Stimulated activated CD4-positive, alpha-beta T cell treated with anti-CD3 and anti-CD28 coated beads, Interleukin-12 subunit alpha, Interleukin-12 subunit beta, amount 100 ng/mL, for 4 hours (primary cell): ENCODE results near the gene BBOX1.
"Not testable (repeated sequence)": the region's sequence is repeated elsewhere in the genome, so short reads cannot be mapped to it uniquely, and the experiment has no call there.

ENCODE experiments used
- DNase-seq: peaks from one replicate; pipeline ENCODE4 v3.0.0-alpha.2; 2020

BBOX1 gene

DNA sequence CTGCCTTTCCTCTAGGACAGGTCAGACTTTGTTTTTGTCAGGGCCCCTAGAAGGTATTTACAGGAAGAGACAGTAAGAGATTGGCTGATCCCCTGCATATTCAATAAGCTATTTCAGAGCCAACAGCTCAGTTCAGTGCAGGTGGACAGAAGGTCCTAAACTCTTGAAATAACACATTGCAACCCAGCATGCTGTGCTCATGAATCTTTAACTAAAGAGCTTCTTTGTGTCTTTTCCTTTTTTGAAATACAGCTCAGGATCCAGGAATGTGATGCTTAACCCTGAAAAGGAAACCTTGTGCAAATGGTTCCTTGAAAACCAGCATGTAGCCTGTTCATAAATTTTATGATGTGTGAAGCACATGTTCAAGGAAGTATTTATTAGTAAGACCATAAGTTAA lies 43.9 kb downstream of the BBOX1 start:
- DNase-seq: no peak

- no peak for DNase-seq
Measured at GRCh38 chr11:27085111-27085510, 44.5 kb downstream of the BBOX1 start.

DNA sequence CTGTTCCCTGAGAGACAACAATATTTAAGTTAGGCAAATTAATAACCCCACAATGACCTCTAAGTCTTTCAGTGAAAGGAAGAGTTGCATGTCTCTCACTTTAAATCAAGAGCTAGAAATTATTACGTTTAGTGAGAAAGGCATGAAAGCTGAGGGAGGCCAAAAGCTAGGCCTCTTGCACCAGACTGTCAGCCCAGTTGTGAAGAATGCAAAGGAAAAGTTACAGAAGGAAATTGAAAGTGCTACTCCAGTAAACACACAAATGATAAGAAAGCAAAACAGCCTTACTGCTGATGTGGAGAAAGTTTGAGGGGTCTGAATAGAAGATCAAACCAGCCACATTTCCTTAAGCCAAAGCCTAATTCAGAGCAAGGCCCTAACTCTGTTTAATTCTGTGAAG lies 45.0 kb downstream of the BBOX1 start:
- DNase-seq: no peak

GRCh38 chr11:27087432-27087831 lies 46.8 kb downstream of the BBOX1 start:
- DNase-seq: no peak

DNA sequence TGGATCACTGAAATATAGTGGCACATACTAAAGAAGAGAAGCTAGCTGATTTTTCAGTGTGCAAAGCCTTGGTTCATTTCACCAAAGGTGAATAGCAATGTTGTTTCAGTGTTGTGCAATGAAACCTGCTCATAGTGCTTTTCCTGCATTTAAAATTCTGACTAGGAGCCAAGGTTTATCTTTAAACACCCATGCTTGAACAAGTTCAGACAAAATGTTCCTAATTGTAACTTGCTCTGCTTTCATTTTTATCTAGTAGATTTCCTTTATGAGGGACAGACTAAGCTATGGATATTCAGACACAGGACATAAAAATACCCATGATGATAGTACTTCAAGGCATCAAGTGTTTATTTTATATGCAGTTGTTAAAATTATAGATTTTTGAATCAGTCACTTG lies 47.7 kb downstream of the BBOX1 start:
- no peak for DNase-seq

GRCh38 chr11:27089746-27090145 lies 49.1 kb downstream of the BBOX1 start:
- DNase-seq: no peak

- DNase-seq: not testable (repeated sequence)
Measured at GRCh38 chr11:27090357-27090948, 49.8 kb downstream of the BBOX1 start.

DNA sequence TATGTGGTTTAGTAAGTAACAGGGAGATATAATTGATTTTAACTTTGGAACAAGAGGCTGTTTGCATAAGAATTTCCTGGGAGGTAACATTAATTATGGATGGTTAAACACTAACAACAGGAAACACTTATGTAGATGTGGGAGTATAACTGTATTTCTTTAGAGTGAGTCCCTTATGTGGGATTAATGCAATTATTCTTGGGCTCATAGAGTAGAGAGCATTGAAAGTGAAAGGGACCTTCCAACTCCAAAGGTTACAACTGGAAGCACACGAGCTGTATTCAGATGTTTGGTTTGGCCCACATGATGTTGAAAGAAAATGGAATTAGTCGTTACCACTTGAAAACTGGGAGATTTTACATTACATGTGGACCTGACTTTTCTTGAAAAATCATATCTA lies 53.5 kb downstream of the BBOX1 start:
- DNase-seq: no peak

- no peak for DNase-seq
Measured at GRCh38 chr11:27095059-27095458, 54.4 kb downstream of the BBOX1 start.

- no peak for DNase-seq
Measured at GRCh38 chr11:27095887-27096286, 55.3 kb downstream of the BBOX1 start.

- DNase-seq: no peak
Measured at GRCh38 chr11:27097551-27097950, 56.9 kb downstream of the BBOX1 start.

- DNase-seq: no peak
Measured at GRCh38 chr11:27100534-27100933, 59.9 kb downstream of the BBOX1 start.

DNA sequence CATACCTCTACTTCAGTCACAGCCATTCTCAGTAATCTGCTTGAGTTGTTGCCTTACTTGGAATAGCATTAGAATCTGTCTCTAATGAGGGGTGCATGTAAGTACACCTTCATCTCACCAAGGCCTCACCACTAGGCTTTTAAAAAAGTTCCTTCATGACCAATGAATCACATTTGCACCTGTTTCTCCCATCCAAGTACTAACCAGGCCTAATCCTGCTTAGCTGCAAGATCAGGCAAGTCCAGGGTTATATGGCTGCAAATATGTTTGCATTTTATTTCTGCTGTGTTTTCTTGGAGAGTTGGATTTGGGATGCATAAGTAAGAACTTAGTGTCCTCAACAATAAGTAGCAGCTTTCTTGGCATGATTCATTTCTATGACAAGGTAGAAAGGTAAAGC lies 66.9 kb downstream of the BBOX1 start:
- no peak for DNase-seq

- DNase-seq: no peak
Measured at GRCh38 chr11:27108809-27109208, 68.2 kb downstream of the BBOX1 start.

DNA sequence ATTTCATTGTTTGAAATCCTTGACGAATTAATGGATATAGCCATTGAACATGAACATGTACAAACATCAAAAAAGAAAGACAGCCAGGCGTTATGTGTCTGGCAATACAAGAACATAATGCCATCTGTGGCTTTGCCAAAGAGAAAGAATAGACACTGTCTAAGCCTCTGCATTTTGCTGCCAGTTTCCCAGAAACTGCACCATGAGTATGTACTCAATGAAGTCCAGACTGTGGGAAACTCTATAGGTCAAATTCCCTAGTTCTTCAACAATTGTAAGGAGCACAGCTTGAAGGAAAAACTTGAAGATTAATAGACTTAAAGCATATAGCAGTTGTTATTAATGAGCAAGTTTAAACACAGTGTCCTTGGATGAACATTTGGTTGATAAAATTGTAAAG lies 71.3 kb downstream of the BBOX1 start:
- no peak for DNase-seq

DNA sequence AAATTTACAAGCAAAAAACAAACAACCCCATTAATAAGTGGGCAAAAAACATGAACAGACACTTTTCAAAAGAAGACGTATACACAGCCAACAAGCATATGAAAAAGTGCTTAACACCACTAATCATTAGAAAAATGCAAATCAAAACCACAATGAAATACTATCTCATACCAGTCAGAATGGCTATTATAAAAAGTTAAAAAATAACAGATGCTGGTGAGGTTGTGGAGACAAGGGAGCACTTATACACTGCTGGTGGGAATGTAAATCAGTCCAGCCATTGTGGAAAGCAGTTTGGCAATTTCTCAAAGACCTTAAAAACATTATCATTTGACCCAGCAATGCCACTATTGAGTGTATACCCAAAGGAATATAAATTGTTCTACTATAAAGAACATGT lies 72.3 kb downstream of the BBOX1 start:
- DNase-seq: no peak

- no peak for DNase-seq
Measured at GRCh38 chr11:27115051-27115650, 74.5 kb downstream of the BBOX1 start.

DNA sequence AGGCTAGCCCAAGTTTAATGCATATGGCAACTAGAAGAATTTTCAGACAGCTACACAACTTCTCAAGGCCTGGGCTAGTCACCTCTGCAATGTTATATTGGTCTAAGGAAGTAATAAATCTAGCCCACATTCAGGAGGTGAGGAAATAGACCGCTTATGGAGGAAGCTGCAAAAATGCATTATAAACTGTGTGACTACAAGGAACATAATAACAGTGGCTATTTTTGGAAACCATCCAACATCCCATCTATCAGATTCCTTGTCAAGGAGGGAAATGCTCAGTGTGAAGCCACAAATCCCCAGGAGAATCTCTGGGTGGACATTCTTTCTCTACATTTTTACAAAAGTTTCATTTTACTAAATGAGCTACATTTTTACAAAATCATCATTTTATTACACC lies 76.1 kb downstream of the BBOX1 start:
- DNase-seq: no peak

- DNase-seq: no peak
Measured at GRCh38 chr11:27118371-27118770, 77.8 kb downstream of the BBOX1 start.

GRCh38 chr11:27118949-27119348 lies 78.3 kb downstream of the BBOX1 start:
- no peak for DNase-seq

DNA sequence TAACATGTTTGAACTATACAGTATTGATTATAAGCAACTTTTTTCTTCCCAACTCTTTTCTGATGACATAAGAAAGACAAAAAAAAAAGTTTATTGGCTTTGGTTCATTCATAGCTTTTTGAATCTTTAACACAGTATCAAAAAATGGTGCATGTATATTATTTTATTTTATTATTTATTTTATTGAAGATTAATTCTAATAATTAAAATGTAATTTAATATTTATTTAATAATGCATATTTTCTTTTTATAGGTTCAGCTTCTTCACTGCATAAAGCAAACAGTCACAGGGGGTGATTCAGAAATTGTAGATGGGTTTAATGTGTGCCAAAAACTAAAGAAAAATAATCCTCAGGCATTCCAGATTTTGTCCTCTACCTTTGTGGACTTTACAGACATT lies 78.8 kb downstream of the BBOX1 start:
- DNase-seq: no peak

DNA sequence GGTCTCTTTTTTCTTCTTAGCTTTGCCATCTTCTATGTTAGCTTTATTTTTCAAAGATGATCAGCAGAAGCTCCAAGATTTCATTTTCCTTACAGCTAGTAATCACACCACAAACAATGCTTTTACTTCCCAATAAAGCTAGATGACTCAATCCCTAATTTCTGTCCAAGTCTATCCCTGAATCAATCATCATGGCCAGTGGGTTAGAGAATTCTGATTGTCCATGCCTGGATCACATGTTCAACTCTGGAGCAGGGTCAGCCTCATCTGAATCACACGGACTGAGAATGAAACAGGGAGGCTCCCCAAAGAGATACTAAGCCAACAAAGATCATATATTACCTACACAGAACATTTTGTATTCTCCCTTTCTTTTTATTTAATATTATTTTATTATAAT lies 79.6 kb downstream of the BBOX1 start:
- no peak for DNase-seq

DNA sequence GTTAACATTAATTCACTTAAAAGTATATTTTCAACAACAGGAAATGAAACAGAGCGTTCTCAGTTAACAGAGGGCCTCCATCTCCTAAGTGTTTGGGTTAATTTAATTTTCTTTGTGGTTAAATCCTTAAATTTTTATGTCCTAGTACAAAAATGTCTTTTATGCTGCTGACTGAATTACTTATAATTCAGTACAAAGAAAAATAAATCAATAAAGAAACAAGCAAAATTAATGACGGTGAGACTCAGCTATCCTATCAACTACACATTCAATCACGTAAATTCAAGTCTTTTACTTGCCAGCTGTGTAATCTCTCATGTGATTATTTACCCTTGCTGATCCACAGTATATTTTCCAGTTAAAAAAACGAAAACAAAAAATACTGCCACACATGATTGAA lies 81.4 kb downstream of the BBOX1 start:
- no peak for DNase-seq

GRCh38 chr11:27124514-27125264 lies 84.1 kb downstream of the BBOX1 start:
- no peak for DNase-seq

GRCh38 chr11:27129686-27130085 lies 89.1 kb downstream of the BBOX1 start:
- no peak for DNase-seq
